ENCODE results near the gene EXD2.
"Not testable (repeated sequence)": the region's sequence is repeated elsewhere in the genome, so short reads cannot be mapped to it uniquely, and the experiment has no call there.

The EXD2 gene

GRCh38 chr14:69282448-69282847 lies 91.2 kb downstream of the EXD2 start:
- no peak for DNase-seq

DNA sequence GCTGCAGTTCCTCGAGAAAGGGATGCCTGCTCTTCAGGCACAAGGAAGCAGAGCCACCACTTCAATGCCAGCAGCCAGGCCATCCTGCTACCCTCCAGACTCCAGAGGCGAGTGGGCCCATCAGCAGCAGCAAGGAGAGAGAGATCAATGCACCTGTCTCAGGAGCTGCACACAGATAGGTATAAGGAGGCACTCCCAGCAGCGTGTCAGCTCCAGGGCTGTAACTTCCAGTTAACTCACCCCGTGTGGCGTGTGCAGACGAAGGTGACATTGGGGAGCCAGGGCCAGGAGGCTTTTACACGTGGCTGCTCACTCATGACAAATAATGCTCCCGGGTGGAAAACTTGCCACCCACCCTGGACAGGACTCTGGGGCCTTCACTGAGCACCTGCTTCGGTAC lies 92.9 kb downstream of the EXD2 start:
- no peak for DNase-seq

DNA sequence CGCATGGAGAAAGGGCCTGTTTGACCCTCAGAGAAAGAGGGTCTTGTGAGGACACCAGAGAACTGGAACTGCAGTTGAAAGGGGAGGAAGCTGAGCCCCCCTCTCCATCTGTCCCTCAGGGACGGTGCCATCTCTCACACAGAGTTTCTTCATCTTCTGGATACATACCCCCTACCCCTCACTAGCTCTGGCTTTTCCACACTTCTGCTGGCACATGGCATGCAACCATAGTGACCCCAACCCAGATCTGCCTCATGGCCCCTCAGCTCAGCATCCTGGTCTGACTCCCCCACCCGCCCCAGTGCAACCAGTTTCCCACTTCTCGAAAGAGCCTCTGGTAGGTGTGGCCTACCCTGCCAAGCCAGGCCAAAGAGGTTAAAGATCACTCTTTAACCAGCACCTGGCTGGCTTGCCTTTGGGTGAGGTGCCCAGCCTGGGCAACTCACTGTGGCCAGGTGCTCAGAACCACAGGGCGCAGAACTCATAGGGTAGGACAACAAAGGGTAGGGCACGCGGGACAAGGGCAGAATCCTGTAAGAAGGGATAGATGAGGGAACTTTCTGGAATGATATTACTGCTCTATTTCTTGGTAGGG lies 94.5 kb downstream of the EXD2 start:
- no peak for DNase-seq

- no peak for DNase-seq
Measured at GRCh38 chr14:69287098-69288010, 96.1 kb downstream of the EXD2 start.

GRCh38 chr14:69288011-69288771 lies 96.9 kb downstream of the EXD2 start:
- DNase-seq = no peak

GRCh38 chr14:69288956-69289705 lies 97.8 kb downstream of the EXD2 start:
- no peak for DNase-seq

DNA sequence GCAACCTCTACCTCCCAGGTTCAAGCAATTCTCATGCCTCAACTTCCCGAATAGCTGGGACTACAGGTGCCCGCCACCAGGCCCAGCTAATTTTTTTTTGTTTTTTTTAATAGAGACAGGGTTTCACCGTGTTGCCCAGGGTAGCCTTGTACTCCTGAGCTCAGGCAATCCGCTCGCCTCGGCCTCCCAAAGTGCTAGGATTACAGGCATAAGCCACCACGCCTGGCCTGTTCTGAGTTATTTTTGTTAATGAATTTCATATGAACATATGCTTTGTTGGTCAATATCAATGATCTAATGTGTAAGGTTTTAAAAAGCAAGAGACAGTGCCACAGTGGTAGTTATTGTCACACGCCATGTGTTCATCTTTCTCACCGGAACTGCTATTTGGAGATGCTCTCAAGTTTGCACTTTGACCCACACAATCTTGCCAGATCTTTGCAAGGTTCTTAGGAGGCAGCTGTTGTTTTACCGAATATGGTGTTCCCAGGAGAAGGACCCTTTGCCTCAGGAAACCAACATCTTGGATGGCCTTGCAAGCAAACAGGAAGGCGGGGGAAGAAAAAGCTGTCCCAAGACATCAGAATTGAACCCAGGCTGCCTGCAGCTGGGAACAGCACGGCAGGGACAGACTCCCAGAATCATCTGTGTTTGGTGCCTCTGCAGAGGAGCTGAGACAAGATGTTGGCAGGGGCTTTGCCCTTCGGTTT lies 98.7 kb downstream of the EXD2 start:
- no peak for DNase-seq

DNA sequence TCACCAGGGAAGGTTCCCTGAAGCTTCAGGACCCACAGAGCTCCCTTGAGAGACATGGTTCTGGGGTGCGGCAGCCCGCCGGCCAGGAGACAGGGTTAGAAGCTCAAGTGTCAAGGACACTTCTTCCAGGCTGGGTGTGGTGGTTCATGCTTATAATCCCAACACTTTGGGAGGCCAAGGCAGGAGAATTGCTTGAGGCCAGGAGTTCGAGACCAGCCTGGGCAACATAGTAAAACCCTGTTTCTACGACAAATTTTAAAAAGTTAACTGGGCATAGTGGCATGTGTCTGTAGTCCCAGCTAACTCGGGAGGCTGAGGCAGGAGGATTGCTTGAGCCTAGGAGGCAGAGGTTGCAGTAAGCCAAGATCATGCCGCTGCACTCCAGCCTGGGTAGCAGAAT lies 99.6 kb downstream of the EXD2 start:
- DNase-seq = not testable (repeated sequence)

DNA sequence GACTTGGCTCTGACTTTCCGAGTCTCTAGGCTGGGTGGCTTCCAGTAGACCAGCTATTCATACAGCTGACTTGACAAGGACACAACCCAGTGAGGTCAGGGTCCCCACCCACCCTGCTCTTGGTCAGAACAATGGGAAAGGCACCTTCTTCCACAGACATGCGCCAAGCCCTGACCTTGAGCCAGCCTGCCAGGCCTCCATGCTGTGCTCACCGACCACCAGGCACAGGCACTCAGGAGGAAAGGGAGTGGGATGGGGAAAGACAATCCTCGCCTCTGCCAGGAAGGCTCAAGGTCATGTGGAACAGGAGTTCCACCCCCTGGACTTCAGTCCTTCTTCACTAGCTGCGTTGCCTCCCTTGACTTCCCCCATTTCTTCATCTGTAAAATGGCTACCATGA lies 100.1 kb downstream of the EXD2 start:
- DNase-seq = no peak

DNA sequence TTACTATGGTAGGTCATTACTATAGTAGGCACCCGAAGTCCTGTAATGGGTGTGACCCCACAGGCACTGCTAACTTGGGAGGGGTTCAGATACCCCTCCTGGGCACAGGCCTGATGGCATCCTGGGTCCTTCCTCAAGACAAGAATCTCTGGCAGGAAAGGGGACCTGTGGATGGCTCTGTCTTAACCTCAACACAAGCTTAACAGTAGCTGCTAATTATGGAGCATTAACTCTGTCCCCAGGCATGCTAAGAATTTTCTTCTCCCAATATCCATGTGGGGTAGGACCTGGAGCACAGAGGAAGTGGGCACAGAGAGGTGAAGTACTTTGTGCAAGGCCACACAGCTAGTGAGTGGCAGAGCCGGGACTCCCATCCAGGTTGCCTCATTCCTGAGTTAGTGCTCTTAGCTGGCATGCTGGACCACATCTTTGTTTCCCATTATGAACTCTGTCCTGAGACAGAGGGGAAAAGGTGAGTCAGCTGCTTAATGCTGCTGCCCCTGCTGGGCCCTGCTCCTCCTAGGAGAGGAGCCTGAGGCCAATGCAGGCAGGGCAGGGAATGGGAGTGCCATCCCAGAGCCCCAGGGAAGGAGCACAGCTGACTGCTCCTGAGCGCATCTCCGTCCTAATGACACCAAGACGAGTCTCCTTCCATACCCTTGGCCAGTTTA lies 100.7 kb downstream of the EXD2 start:
- no peak for DNase-seq

Measured in CD4-positive, alpha-beta T cell treated with Interleukin-10 for 1 hour (primary cell).